GM13977 (cell line): ENCODE measurements around the gene LSAMP.

Experiments used
- DNase-seq: peaks from one replicate; pipeline ENCODE4 v3.0.0; 2012; ENCODE audit warnings: low spot score
- in situ Hi-C: fragments of 300-500 bp; cut with MboI; formaldehyde crosslinking; loops from one replicate; pipeline ENCODE4 v1.12.0; 2022; ENCODE audit warnings: low sequenced_read_pairs, low pct_unique_long_range_greater_than_20kb, mixed read lengths, inconsistent platforms; ENCODE audit not compliant: unreplicated experiment
- TF ChIP-seq, protein P1 (sequence below): IDR thresholded peaks from 2 replicates; pipeline ENCODE4 v1.5.1; 2012; ENCODE audit warnings: mild to moderate bottlenecking, control low read depth; ENCODE audit not compliant: insufficient read depth; ENCODE audit errors: extremely low read depth, missing control alignments

Gene LSAMP

DNA sequence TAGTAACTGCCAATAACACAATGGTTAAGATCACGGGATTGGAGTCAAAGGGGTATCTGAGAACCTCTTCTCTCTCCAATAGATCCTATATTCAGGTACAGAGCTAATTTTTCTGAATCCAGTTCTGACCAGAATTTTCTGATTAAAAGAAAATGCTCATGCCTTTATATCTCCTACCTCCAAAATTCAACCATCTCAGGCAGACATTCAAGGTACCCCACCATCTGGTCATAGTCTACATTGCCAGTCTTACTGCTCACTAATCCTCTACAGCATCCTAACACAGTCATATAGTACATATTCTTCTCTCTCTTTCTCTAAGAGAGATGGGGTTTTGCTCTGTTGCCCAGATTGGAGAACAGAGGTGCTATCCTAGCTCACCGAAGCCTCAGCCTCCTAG, 59.1 kb downstream of the LSAMP start:
- TF ChIP-seq, protein P1, sequence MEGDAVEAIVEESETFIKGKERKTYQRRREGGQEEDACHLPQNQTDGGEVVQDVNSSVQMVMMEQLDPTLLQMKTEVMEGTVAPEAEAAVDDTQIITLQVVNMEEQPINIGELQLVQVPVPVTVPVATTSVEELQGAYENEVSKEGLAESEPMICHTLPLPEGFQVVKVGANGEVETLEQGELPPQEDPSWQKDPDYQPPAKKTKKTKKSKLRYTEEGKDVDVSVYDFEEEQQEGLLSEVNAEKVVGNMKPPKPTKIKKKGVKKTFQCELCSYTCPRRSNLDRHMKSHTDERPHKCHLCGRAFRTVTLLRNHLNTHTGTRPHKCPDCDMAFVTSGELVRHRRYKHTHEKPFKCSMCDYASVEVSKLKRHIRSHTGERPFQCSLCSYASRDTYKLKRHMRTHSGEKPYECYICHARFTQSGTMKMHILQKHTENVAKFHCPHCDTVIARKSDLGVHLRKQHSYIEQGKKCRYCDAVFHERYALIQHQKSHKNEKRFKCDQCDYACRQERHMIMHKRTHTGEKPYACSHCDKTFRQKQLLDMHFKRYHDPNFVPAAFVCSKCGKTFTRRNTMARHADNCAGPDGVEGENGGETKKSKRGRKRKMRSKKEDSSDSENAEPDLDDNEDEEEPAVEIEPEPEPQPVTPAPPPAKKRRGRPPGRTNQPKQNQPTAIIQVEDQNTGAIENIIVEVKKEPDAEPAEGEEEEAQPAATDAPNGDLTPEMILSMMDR, result no peak
- DNase-seq, result no peak
- in situ Hi-C loops, result no loop called here

DNA sequence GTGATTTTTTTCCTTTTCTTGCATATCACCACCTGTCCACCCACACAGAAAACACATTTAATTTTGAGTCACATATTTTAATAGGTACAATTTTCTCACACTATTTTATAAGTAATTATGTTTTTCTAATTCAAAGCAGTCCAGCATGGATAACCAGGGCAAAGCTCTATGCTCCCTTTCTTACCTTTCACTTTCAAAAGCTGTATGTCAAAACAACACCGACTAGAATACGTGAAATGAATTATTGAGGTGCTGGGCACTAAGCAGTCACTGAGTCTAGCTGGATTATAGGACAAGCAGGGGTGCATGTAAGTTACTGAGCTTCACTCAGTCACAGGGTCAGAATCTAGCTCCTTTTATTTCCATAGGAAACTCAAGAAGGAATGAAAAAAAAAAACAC, 60.6 kb downstream of the LSAMP start:
- DNase-seq, result no peak
- in situ Hi-C loops, result no loop called here
- TF ChIP-seq, protein P1, result no peak

DNA sequence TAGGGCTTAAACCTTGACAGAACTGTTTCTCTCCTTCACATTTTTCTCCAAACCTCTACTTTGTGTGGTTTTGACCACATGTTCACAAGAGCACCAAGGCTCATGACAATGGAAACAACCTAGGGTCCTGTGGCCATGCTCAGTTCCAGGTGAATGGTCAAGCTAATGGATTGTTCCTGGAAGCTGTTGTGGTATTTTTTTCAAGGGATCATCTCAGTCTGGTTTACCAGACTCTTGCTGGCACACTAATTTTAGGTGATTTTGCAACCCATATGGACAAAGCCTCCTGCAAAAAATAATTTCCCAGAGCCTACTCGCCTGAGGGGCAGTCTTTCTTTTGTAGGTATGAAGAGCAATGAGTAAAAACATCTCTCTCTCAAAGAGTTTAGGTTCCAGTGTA, 67.2 kb downstream of the LSAMP start:
- in situ Hi-C loops, result no loop called here
- TF ChIP-seq, protein P1, result no peak
- no peak for DNase-seq

DNA sequence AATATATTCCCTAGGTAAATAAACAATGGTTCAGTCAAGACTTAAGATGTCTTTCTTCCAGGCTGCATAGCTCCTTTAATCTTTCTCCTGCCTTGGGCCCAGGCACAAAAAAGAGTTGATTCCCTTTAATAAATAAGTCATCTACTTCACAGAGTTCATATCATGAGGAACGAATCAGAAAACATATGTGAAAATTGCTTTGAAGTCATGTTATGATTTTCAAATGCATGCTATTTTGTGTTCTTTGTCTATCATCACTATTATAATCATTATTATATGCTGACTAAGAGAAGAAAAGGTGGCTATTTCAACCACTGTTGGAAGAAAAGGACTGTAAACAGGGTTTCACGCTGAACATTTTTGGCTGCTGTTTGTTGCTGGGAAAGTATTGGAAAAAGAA, 70.4 kb downstream of the LSAMP start:
- TF ChIP-seq, protein P1, result no peak
- DNase-seq, result no peak
- in situ Hi-C loops, result no loop called here

DNA sequence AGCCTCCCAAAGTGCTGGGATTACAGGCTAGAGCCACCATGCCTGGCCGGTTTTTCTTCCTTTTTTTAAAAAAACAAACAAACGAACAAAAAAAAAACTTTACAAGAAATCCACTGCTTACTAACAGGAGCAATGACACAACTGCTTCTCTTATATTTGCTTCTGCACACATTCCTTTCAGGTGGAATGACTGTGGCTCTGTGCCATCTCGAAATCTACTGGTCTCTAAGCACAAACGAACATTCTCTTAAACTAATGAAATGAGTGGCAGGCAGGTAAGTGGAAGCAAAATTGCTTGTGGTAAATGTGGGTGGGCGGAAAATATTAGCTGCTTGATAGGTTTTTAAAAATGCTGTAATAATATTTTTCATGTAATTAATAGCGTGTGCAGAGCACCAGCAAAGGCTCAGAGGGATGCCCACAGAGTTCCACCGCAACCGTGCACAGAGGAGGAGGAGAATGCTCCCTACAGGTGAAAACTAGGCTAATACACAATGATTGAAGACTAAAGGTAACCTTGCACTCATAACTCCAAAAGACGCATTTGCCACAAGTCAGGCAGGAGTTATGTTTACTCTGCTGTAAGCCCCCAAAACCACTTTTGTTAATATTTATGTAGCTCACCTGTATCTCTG, 77.4 kb downstream of the LSAMP start:
- no peak for DNase-seq
- TF ChIP-seq, protein P1, result no peak
- in situ Hi-C loops, result no loop called here

DNA sequence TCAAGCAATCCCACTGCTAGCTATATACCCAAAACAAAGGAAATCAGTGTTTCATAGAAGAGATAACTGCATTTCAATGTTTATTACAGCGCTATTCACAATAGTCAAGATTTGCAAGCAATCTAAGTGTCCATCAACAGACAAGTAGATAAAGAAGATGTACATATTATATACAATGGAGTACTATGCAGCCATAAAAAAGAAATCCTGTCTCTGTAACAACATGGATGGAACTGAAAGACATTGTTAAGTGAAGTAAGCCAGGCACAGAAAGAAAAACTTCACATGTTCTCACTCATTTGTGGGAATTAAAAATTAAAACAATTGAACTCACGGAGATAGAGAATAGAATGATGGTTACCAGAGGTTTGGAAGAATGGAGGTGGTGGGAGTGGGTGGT, 89.2 kb downstream of the LSAMP start:
- no peak for DNase-seq
- TF ChIP-seq, protein P1, result no peak
- in situ Hi-C loops, result no loop called here
